IMR-90 (cell line): ENCODE results near the gene DCUN1D3. TPM values are rescaled to one million over a fixed set of nuclear protein-coding genes. Genes with fewer than 3 reads are reported as not detected.

Source experiments
- ATAC-seq: fragments of 200-7000 bp; cut with Tn5 transposase; 2 replicates; pipeline ENCODE4 v1.9.1; 2020; ENCODE audit warnings: low read depth, mild to moderate bottlenecking, moderate library complexity
- BruUV-seq: library from RNA; stranded (reverse); fragments of 400-500 nt; replicated peaks from 2 replicates; lab custom pipeline; 2021; lab: Mats Ljungman, UMichigan
- CTCF ChIA-PET: fragments of 300-600 bp; formaldehyde crosslinking; extraction: SDS; loops from one replicate; lab custom pipeline; 2021; ENCODE audit warnings: antibody characterized with exemption; lab: Yijun Ruan, JAX
- POLR2A ChIA-PET: fragments of 300-600 bp; sonication (Branson Sonifier 250); formaldehyde crosslinking; loops from one replicate; lab custom pipeline; 2022; ENCODE audit warnings: antibody characterized with exemption; ENCODE audit not compliant: unreplicated experiment; lab: Charles Lee
- DNase-seq: peaks from one replicate; pipeline ENCODE4 v3.0.0; 2013
- H2AFZ ChIP-seq: replicated peaks from 2 replicates; pipeline ENCODE3; 2013; ENCODE audit warnings: low read length, mild to moderate bottlenecking; ENCODE audit not compliant: poor library complexity
- H2AK5ac ChIP-seq: 2 replicates; pipeline ENCODE4 v1.6.1; 2013; ENCODE audit warnings: low read depth, low read length, inconsistent platforms
- H2AK9ac ChIP-seq: replicated peaks from 2 replicates; pipeline ENCODE3; 2013; ENCODE audit warnings: mild to moderate bottlenecking, low read depth, low read length, moderate library complexity; ENCODE audit not compliant: poor library complexity
- H2BK120ac ChIP-seq: 2 replicates; pipeline ENCODE4 v1.6.1; 2013; ENCODE audit warnings: low read depth, low read length, inconsistent platforms
- H2BK15ac ChIP-seq: 3 replicates; pipeline ENCODE4 v1.6.1; 2013; ENCODE audit warnings: low read depth, low read length, inconsistent platforms
- H2BK20ac ChIP-seq: 2 replicates; pipeline ENCODE4 v1.6.1; 2013; ENCODE audit warnings: low read depth, mild to moderate bottlenecking, inconsistent platforms, low read length, moderate library complexity
- H2BK5ac ChIP-seq: 2 replicates; pipeline ENCODE4 v1.6.1; 2013; ENCODE audit warnings: mild to moderate bottlenecking, low read depth, low read length, inconsistent platforms; ENCODE audit not compliant: poor library complexity, severe bottlenecking
- H3K14ac ChIP-seq: replicated peaks from 2 replicates; pipeline ENCODE4 v1.6.1; 2013; ENCODE audit warnings: low read depth, low read length, inconsistent platforms
- H3K18ac ChIP-seq: 2 replicates; pipeline ENCODE4 v1.6.1; 2013; ENCODE audit warnings: low read depth, low read length, control low read depth
- H3K23ac ChIP-seq: 2 replicates; pipeline ENCODE4 v1.6.1; 2013; ENCODE audit warnings: low read depth, low read length, inconsistent platforms
- H3K27ac ChIP-seq: 2 replicates; pipeline ENCODE4 v1.5.1; 2013; ENCODE audit warnings: mild to moderate bottlenecking, control low read depth, low read length; ENCODE audit not compliant: insufficient read depth
- H3K27me3 ChIP-seq: 2 replicates; pipeline ENCODE4 v1.6.1; 2013; ENCODE audit warnings: low read length; ENCODE audit not compliant: control insufficient read depth, insufficient read depth
- H3K36me3 ChIP-seq: 2 replicates; pipeline ENCODE4 v1.6.1; 2013; ENCODE audit warnings: low read length, mixed read lengths; ENCODE audit not compliant: control insufficient read depth, insufficient read depth
- H3K4ac ChIP-seq: 2 replicates; pipeline ENCODE4 v1.6.1; 2013; ENCODE audit warnings: low read depth, low read length, inconsistent platforms
- H3K4me1 ChIP-seq: 2 replicates; pipeline ENCODE4 v1.6.1; 2013; ENCODE audit warnings: low read length, mixed read lengths; ENCODE audit not compliant: control insufficient read depth, insufficient read depth
- H3K4me2 ChIP-seq: 2 replicates; pipeline ENCODE4 v1.6.1; 2013; ENCODE audit warnings: low read depth, mild to moderate bottlenecking, control low read depth, low read length, moderate library complexity
- H3K4me3 ChIP-seq: 2 replicates; pipeline ENCODE4 v1.5.1; 2013; ENCODE audit warnings: low read depth, mild to moderate bottlenecking, control low read depth, low read length, moderate library complexity; ENCODE audit not compliant: insufficient read depth
- H3K56ac ChIP-seq: 2 replicates; pipeline ENCODE4 v1.6.1; 2013; ENCODE audit warnings: low read length, inconsistent platforms; ENCODE audit not compliant: insufficient read depth; ENCODE audit errors: extremely low read depth
- H3K79me1 ChIP-seq, 2 experiments: 2 replicates each; pipeline ENCODE4 v1.6.1; 2013; ENCODE audit warnings: low read length in 2 of 2, inconsistent platforms in 1 of 2, low read depth in 1 of 2
- H3K9ac ChIP-seq: 2 replicates; pipeline ENCODE4 v1.6.1; 2013; ENCODE audit warnings: low read depth, low read length, control low read depth
- H3K9me1 ChIP-seq: 2 replicates; pipeline ENCODE4 v1.6.1; 2013; ENCODE audit warnings: low read length, inconsistent platforms; ENCODE audit not compliant: insufficient read depth
- H3K9me3 ChIP-seq: 2 replicates; pipeline ENCODE4 v1.6.1; 2013; ENCODE audit warnings: low read length; ENCODE audit not compliant: control insufficient read depth, insufficient read depth
- H4K20me1 ChIP-seq: 2 replicates; pipeline ENCODE4 v1.6.1; 2013; ENCODE audit warnings: low read length, inconsistent platforms; ENCODE audit not compliant: insufficient read depth
- H4K5ac ChIP-seq: 2 replicates; pipeline ENCODE4 v1.6.1; 2013; ENCODE audit warnings: mild to moderate bottlenecking, low read depth, low read length, control low read depth
- H4K8ac ChIP-seq, 2 experiments: 2 replicates each; pipeline ENCODE4 v1.6.1; 2013; ENCODE audit warnings: low read depth in 2 of 2, low read length in 2 of 2, control low read depth in 1 of 2, inconsistent platforms in 1 of 2
- H4K91ac ChIP-seq: 2 replicates; pipeline ENCODE4 v1.6.1; 2013; ENCODE audit warnings: low read depth, low read length, inconsistent platforms; ENCODE audit not compliant: insufficient read depth
- BHLHE40 ChIP-seq: fragments of 150-350 bp; IDR thresholded peaks from 2 replicates; pipeline ENCODE4 v1.6.1; 2016; ENCODE audit warnings: mild to moderate bottlenecking, low read depth, low read length
- CEBPB ChIP-seq: IDR thresholded peaks from 2 replicates; pipeline ENCODE4 v1.6.1; 2012; ENCODE audit warnings: low read depth, low read length, improper control_type of control experiment
- CHD1 ChIP-seq: IDR thresholded peaks from 2 replicates; pipeline ENCODE4 v1.6.1; 2012; ENCODE audit warnings: low read depth, low read length, improper control_type of control experiment
- MAZ ChIP-seq: IDR thresholded peaks from 2 replicates; pipeline ENCODE4 v1.6.1; 2012; ENCODE audit warnings: low read depth, mild to moderate bottlenecking, low read length, improper control_type of control experiment, moderate library complexity, borderline replicate concordance
- MXI1 ChIP-seq: IDR thresholded peaks from 2 replicates; pipeline ENCODE4 v1.6.1; 2012; ENCODE audit warnings: low read depth, mild to moderate bottlenecking, low read length, moderate library complexity, borderline replicate concordance
- POLR2A ChIP-seq: IDR thresholded peaks from 2 replicates; pipeline ENCODE4 v1.6.1; 2012; ENCODE audit warnings: mild to moderate bottlenecking, low read depth, low read length
- SMC3 ChIP-seq: fragments of 150-350 bp; IDR thresholded peaks from 2 replicates; pipeline ENCODE4 v1.6.1; 2016; ENCODE audit warnings: low read depth, mild to moderate bottlenecking, antibody characterized with exemption, low read length, moderate library complexity
- WGBS, 2 experiments: methylation state at CpG; one replicate each; pipeline versions ENCODE4 v1.1.5 to v1.1.7; 2013; ENCODE audit warnings: missing lambda C conversion rate in 2 of 2; ENCODE audit not compliant: insufficient read length in 1 of 2; ENCODE audit errors: extremely low coverage in 2 of 2; 5-methylcytosine and 5-hydroxymethylcytosine counted together
- dilution Hi-C: fragments of 300-500 bp; cut with HindIII; formaldehyde crosslinking; loops from one replicate; pipeline ENCODE4 v1.14.3; 2018; ENCODE audit warnings: low sequenced_read_pairs; ENCODE audit not compliant: unreplicated experiment
- in situ Hi-C: fragments of 300-500 bp; cut with MboI; formaldehyde crosslinking; loops from 3 replicates; pipeline ENCODE4 v1.14.3; 2019; ENCODE audit warnings: low sequenced_read_pairs, inconsistent platforms, mixed read lengths
- intact Hi-C: fragments of 100-400 bp; cut with micrococcal nuclease; formaldehyde crosslinking; loops from 2 replicates; pipeline ENCODE4 v1.10.0; 2022
- polyA plus RNA-seq, 3 experiments: library from polyadenylated mRNA; depleted of rRNA; stranded (reverse); fragments of >200 nt; gene quantifications; 2 replicates each; pipeline ENCODE4 v1.2.3, GENCODE V29; 2012; ENCODE audit warnings: low replicate concordance in 1 of 3
- total RNA-seq: library from RNA; depleted of rRNA; stranded (reverse); fragments of >200 nt; gene quantifications from 2 replicates; pipeline ENCODE4 v1.2.3, GENCODE V29; 2012
- TF ChIP-seq, protein P1 (sequence below): fragments of 150-350 bp; IDR thresholded peaks from 2 replicates; pipeline ENCODE4 v1.6.1; 2016; ENCODE audit warnings: low read depth, mild to moderate bottlenecking, low read length, moderate library complexity, borderline replicate concordance
- TF ChIP-seq, protein P2 (sequence below): fragments of 150-350 bp; IDR thresholded peaks from 2 replicates; pipeline ENCODE4 v1.6.1; 2017; ENCODE audit warnings: mild to moderate bottlenecking, antibody characterized with exemption, low read length, low read depth

The DCUN1D3 gene
- total and polyA plus RNA-seq, 2 of the 4 experiments (the other 2 are of a cell fraction), result 8.1 to 42.3 TPM

DNA sequence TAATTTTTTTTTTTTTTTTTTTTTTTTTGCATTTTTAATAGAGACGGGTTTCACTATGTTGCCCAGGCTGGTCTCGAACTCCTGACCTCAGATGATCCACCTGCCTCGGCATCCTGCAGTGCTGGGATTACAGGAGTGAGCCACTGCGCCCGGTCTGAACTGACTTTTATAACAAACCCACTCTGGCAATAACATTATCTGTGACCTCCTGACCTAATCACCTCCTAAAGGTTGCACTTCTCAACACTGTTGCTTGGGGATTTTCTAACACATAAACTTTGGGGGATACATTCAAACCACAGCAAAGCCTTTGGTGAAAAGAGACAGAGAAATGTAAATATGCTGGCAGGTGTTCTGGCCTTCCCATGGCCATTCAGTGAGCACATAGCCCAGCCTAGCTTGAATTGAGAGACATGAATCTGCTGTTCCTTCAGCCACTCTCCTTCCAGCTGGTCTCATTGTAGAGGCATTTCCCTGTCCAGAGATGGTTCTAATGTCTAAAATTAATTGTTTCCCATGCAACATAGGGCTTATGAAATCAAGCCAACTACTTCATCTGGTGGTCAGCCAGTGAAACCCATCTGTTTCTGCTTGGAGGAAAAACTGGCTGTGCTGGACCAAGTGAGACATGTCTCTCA lies 28.7 kb upstream of the DCUN1D3 start:
- Histone ChIP-seq H3K9me1 (no peaks in the 10 kb centered on the region), H2AFZ (no peak overlapping the region), H3K4ac (no peak overlapping the region), H3K9ac (no peak overlapping the region), H2AK5ac (no peak overlapping the region), H4K5ac (no peak overlapping the region), H3K27ac (no peak overlapping the region), H2BK20ac (no peak overlapping the region), H4K20me1 (no peaks in the 10 kb centered on the region), H4K8ac (no peak overlapping the region), H3K14ac (no peak overlapping the region), H3K36me3 (0 out of 2 replicates have a peak, but pooled peaks cover 1% of the 10 kb centered on the region), H3K23ac (no peak overlapping the region), H2BK120ac (no peak overlapping the region), H3K4me3 (no peak overlapping the region), H3K18ac (no peak overlapping the region), H3K79me1 (no peaks in the 10 kb centered on the region), H3K9me3 (no peaks in the 10 kb centered on the region), H3K27me3 (no peaks in the 10 kb centered on the region), H3K4me1 (no peaks in the 10 kb centered on the region; the same call in 1 of the 2 replicates), H4K91ac (no peak overlapping the region), H2AK9ac (no peak overlapping the region), H2BK5ac (no peak overlapping the region), H2BK15ac (no peak overlapping the region), H3K56ac (no peak overlapping the region), H3K4me2 (no peak overlapping the region)
- POLR2A ChIA-PET, result no interaction called here
- no peak for ATAC-seq
- TF ChIP-seq, protein P1, sequence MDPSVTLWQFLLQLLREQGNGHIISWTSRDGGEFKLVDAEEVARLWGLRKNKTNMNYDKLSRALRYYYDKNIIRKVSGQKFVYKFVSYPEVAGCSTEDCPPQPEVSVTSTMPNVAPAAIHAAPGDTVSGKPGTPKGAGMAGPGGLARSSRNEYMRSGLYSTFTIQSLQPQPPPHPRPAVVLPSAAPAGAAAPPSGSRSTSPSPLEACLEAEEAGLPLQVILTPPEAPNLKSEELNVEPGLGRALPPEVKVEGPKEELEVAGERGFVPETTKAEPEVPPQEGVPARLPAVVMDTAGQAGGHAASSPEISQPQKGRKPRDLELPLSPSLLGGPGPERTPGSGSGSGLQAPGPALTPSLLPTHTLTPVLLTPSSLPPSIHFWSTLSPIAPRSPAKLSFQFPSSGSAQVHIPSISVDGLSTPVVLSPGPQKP, result no peak
- TF ChIP-seq, protein P2, sequence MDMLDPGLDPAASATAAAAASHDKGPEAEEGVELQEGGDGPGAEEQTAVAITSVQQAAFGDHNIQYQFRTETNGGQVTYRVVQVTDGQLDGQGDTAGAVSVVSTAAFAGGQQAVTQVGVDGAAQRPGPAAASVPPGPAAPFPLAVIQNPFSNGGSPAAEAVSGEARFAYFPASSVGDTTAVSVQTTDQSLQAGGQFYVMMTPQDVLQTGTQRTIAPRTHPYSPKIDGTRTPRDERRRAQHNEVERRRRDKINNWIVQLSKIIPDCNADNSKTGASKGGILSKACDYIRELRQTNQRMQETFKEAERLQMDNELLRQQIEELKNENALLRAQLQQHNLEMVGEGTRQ, result no peak
- TF ChIP-seq MXI1 (no peak), CHD1 (no peak), BHLHE40 (no peak), POLR2A (no peak), CEBPB (no peak), MAZ (no peak), SMC3 (no peak)
- WGBS, 2 experiments, result no CpG with 5 or more reads among the region's 5 CpGs
- CTCF ChIA-PET, result interaction anchor here (0.6 to 0.7 kb wide), 2 partner anchors 9 to 13 kb away, joined by 3 to 4 read pairs; no protein-coding TSS in a partner anchor
- no peak for DNase-seq
- dilution Hi-C loops, result no loop called here
- no TSS peak for BruUV-seq
- intact Hi-C loops, result no loop called here
- in situ Hi-C loops, result no loop called here
